OCI-LY3 (cell line): ENCODE data around the gene FBXL19.

Experiments used
- H2AFZ ChIP-seq: fragments of 200-600, 300-600 bp; shearing (Covaris generic); 2 replicates; pipeline ENCODE4 v1.6.0; 2014; ENCODE audit warnings: antibody characterized with exemption, low read depth, low read length
- H3K27ac ChIP-seq: fragments of 200-600, 300-600 bp; sonication (generic); 2 replicates; pipeline ENCODE4 v1.5.1; 2014; ENCODE audit warnings: mild to moderate bottlenecking, low read length, moderate library complexity, mixed read lengths
- H3K27me3 ChIP-seq: fragments of 200-600, 300-600 bp; sonication (generic); 2 replicates; pipeline ENCODE4 v1.6.1; 2014; ENCODE audit warnings: low read depth, low read length, mixed read lengths
- H3K36me3 ChIP-seq: fragments of 200-600, 300-600 bp; sonication (generic); replicated peaks from 2 replicates; pipeline ENCODE3; 2014; ENCODE audit warnings: low read depth, low read length, mixed read lengths
- H3K4me1 ChIP-seq: fragments of 300-600, 200-600 bp; sonication (generic); 2 replicates; pipeline ENCODE4 v1.6.1; 2014; ENCODE audit warnings: low read length, mixed read lengths
- H3K4me2 ChIP-seq: fragments of 200-600, 300-600 bp; sonication (generic); 2 replicates; pipeline ENCODE4 v1.6.1; 2014; ENCODE audit warnings: low read length, mixed read lengths
- H3K4me3 ChIP-seq: fragments of 300-600, 200-600 bp; sonication (generic); 2 replicates; pipeline ENCODE4 v1.5.1; 2014; ENCODE audit warnings: antibody characterized with exemption, mild to moderate bottlenecking, low read length, moderate library complexity
- H3K79me2 ChIP-seq: fragments of 300-600, 200-600 bp; shearing (Covaris generic); 2 replicates; pipeline ENCODE4 v1.6.1; 2014; ENCODE audit warnings: mild to moderate bottlenecking, low read length, mixed read lengths
- H3K9ac ChIP-seq: fragments of 300-600, 200-600 bp; shearing (Covaris generic); 2 replicates; pipeline ENCODE4 v1.6.0; 2014; ENCODE audit warnings: mild to moderate bottlenecking, low read length, moderate library complexity
- H3K9me3 ChIP-seq: fragments of 200-600, 300-600 bp; shearing (Covaris generic); 2 replicates; pipeline ENCODE4 v1.6.1; 2014; ENCODE audit warnings: low read length, mixed read lengths; ENCODE audit not compliant: insufficient read depth
- H4K20me1 ChIP-seq: fragments of 200-600, 300-600 bp; sonication (generic); 2 replicates; pipeline ENCODE4 v1.6.1; 2016; ENCODE audit warnings: low read length, mixed read lengths; ENCODE audit not compliant: insufficient read depth
- EZH2phosphoT487 ChIP-seq: fragments of 200-600 bp; shearing (Covaris generic); IDR thresholded peaks from 2 replicates; pipeline ENCODE4 v1.6.1; 2018; ENCODE audit warnings: antibody characterized with exemption, mixed run types, low read depth
- TF ChIP-seq, protein P1 (sequence below): fragments of 200-600, 300-600 bp; sonication (generic); IDR thresholded peaks from 2 replicates; pipeline ENCODE4 v1.5.1; 2014; ENCODE audit warnings: antibody characterized with exemption, low read length, low read depth

The FBXL19 gene

GRCh38 chr16:30893417-30893743 lies 30.0 kb upstream of the FBXL19 start:
- TF ChIP-seq, protein P1, sequence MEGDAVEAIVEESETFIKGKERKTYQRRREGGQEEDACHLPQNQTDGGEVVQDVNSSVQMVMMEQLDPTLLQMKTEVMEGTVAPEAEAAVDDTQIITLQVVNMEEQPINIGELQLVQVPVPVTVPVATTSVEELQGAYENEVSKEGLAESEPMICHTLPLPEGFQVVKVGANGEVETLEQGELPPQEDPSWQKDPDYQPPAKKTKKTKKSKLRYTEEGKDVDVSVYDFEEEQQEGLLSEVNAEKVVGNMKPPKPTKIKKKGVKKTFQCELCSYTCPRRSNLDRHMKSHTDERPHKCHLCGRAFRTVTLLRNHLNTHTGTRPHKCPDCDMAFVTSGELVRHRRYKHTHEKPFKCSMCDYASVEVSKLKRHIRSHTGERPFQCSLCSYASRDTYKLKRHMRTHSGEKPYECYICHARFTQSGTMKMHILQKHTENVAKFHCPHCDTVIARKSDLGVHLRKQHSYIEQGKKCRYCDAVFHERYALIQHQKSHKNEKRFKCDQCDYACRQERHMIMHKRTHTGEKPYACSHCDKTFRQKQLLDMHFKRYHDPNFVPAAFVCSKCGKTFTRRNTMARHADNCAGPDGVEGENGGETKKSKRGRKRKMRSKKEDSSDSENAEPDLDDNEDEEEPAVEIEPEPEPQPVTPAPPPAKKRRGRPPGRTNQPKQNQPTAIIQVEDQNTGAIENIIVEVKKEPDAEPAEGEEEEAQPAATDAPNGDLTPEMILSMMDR = no peak
- no peak for TF ChIP-seq EZH2phosphoT487
- H3K79me2 ChIP-seq = no peaks in the 10 kb centered on the region
- H4K20me1 ChIP-seq = no peaks in the 10 kb centered on the region
- H3K36me3 ChIP-seq = peaks cover 7% of the 10 kb centered on the region
- no peaks in the 10 kb centered on the region for H3K27me3 ChIP-seq
- H3K9ac ChIP-seq = peak overlapping the region; percentile 83
- 0 out of 2 replicates have a peak overlapping the region, but pooled peaks have one; percentile 9 for H3K27ac ChIP-seq
- H3K4me3 ChIP-seq = peak overlapping the region; percentile 91
- H2AFZ ChIP-seq = peak overlapping the region; percentile 24; the same call in 1 of the 2 replicates
- peak overlapping the region; percentile 98 for H3K4me2 ChIP-seq
- no peaks in the 10 kb centered on the region for H3K9me3 ChIP-seq
- peaks cover 24% of the 10 kb centered on the region for H3K4me1 ChIP-seq

GRCh38 chr16:30893744-30894539 lies 29.4 kb upstream of the FBXL19 start, which contains the start of gene BCL7C:
BCL7C (minus strand) TSS chr16:30894077; CDS start chr16:30893944, 133 bp downstream.
- Histone ChIP-seq H3K9me3 (no peaks in the 10 kb centered on the region), H3K4me3 (peak within 1 kb of the TSS; percentile 91), H3K9ac (peak within 1 kb of the TSS; percentile 83), H3K79me2 (no peaks in the 10 kb centered on the region), H3K4me2 (peak within 1 kb of the TSS; percentile 98), H3K4me1 (peaks cover 24% of the 10 kb centered on the region), H3K27me3 (no peaks in the 10 kb centered on the region), H3K27ac (0 out of 2 replicates have a peak within 1 kb of the TSS, but pooled peaks have one; percentile 9), H2AFZ (peak within 1 kb of the TSS; percentile 37; the same call in 1 of the 2 replicates), H4K20me1 (no peaks in the 10 kb centered on the region), H3K36me3 (peaks cover 5% of the 10 kb centered on the region)
- TF ChIP-seq EZH2phosphoT487 = no peak
- TF ChIP-seq, protein P1 = peak; percentile 38; the same call in 1 of the 2 replicates

GRCh38 chr16:30894540-30895368 lies 28.6 kb upstream of the FBXL19 start:
- TF ChIP-seq EZH2phosphoT487 = no peak
- TF ChIP-seq, protein P1 = no peak
- peak overlapping the region; percentile 23; the same call in 1 of the 2 replicates for H3K9ac ChIP-seq
- H3K4me3 ChIP-seq = peak overlapping the region; percentile 64
- peaks cover 2% of the 10 kb centered on the region for H3K36me3 ChIP-seq
- no peaks in the 10 kb centered on the region for H3K27me3 ChIP-seq
- H3K79me2 ChIP-seq = no peaks in the 10 kb centered on the region
- H3K27ac ChIP-seq = no peak overlapping the region
- peaks cover 24% of the 10 kb centered on the region for H3K4me1 ChIP-seq
- H3K4me2 ChIP-seq = peak overlapping the region; percentile 61
- no peaks in the 10 kb centered on the region for H3K9me3 ChIP-seq
- H4K20me1 ChIP-seq = no peaks in the 10 kb centered on the region
- H2AFZ ChIP-seq = peak overlapping the region; percentile 37; the same call in 1 of the 2 replicates
